ENCODE results near the gene MYD88.

MYD88 gene

DNA sequence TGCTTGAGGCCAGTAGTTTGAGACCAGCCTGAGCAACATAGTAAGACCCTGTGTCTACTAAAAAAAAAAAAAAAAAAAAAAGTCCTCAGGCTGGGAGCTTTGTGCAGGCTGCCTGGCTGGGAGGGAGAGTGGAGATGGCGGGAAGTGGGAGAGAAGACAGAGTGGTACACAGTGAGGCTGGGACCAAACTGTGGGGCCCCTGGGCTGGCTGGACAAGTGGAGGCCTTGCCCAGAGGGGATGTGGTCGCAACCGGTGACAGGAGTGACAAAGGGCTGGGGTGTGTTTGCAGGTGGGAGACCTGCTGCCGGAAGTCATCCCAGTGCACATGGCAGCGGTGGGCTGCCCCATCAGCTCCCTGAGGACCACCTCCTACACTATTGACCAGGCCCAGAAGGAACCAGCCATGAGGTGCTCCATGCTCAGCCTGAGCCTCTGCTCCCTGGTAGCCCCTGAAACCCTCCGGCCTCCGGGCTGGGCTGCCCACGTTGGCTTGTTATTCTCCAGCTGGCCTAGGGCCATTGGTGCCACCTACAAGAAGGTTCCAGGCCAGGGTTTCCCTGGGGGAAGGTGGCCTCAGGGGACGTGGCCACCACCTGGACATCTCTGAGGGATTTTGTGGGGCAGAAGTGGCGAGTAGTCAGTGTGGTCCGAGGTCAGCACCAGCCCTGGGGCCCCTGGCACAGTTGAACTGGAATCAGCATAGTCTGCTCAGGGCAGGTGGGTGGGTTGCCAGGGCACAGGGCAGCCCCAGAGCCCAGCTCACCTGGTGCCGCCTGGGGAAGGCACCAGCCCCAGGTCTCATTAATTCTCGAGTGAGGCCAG, 24.2 kb upstream of the MYD88 start:
- H3K4me3 ChIP-seq (ENCODE audit: low read depth, low read length): no peak overlapping the region
- TF ChIP-seq CTCF (IDR thresholded peaks at IDR 0.05; ENCODE audit: borderline replicate concordance, insufficient read depth, low read depth, low read length): no peak

DNA sequence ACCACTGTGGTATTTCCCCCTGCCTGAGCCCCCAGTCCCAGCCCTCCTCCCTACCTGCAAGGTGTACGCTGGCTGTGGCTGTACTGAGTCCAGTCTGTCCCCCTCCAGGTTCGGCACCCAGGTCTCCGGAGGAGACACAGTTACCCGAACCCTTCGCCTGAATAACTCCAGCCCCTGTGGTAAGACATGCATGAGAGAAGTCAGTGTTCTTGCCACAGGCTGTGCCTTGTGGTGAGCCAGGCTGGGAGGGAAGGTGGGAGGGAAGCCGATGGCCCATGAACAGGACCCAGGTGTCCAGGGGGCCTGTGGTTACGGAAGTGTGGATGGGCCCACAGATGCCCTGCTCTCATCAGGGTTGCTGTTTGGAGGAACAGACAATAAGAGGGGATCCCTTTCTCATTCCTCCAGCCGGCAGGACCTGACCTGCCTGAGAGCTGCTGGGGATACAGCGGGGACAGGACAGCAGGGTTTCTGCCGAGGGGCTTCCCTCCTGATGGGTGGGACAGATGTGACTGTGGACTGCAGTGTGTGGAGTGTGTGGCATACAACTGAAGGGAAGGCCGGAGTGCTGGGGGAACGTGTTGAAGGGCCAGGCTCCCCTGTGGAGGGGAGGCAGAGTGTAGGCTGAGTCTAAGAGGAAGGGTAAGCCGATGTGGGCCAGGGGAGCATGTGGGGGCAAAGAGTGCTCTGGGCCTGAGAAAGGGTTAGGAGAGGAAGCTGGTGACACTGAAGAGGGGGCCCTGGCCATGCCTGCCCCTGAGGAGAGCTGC, 23.4 kb upstream of the MYD88 start:
- TF ChIP-seq CTCF (IDR thresholded peaks at IDR 0.05; ENCODE audit: borderline replicate concordance, insufficient read depth, low read depth, low read length): no peak
- no peak overlapping the region for H3K4me3 ChIP-seq (ENCODE audit: low read depth, low read length)

DNA sequence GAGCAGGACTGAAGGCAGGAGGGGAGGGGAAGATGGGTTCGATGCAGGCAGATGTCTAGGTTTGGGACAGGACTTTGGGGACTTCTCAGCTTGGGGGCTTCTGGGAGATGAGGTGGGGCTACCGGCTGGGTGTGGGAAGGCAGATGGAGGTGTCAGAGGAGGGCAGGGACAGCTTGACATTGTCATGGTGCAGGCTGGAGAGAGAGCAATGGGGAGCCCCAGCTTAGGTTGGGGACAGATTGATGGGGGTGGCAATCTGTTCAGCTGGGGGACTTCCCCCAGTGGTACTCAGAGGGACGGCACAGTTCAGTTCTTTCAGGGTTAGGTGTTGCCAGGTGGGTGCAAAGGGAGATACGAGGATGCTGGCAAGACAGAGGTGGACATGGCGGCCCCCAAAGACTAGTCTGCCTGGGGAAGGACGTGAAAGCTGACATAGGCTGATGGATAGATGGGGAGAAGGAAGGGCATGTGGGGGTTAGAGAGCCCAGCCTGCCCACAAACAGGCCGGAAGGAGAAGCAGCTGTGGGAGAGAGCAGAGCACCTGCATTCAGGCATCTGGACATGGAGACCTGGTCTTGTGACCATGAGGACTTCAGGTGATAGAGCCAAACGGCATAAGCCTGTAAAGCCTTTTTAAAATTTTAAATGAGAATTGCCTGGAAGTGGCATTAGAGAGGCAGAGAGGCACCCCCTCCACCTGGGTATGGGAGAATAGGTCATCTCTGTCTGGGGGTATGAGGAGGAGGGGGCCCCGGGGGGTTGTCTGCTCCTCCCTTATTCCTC, 22.6 kb upstream of the MYD88 start:
- no peak overlapping the region for H3K4me3 ChIP-seq (ENCODE audit: low read depth, low read length)
- no peak for TF ChIP-seq CTCF (IDR thresholded peaks at IDR 0.05; ENCODE audit: borderline replicate concordance, insufficient read depth, low read depth, low read length)

DNA sequence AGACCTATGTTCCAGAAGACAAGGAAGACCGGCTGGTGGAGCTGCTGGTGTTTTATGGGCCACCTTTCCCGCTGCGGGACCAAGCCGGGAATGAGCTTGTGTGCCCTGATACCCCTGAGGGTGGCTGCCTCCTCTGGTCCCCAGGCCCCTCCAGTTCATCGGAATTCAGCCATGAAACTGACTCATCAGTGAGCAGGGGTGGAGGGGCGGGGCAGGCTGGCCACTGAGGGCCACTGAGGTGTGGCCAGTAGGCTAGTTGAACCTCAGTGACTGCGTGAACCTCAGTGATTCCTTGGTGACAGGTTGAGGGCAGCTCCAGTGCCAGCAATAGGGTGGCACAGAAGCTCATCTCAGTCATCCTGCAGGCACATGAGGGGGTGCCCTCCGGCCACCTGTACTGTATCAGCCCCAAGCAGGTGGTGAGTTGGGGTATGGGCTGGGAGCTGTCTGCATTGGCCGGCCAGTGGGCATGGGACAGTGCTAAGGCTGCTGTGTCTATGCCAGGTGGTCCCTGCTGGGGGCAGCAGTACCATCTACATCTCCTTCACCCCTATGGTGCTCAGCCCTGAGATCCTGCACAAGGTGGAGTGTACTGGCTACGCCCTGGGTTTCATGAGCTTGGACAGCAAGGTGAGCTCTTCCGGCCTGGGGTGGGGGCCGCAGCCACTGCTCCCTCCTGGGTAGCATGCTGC, 21.8 kb upstream of the MYD88 start:
- 0 out of 2 replicates have a peak, but pooled peaks have one; percentile 3 for TF ChIP-seq CTCF (IDR thresholded peaks at IDR 0.05; ENCODE audit: borderline replicate concordance, insufficient read depth, low read depth, low read length)
- no peak overlapping the region for H3K4me3 ChIP-seq (ENCODE audit: low read depth, low read length)

GRCh38 chr3:38117163-38117716, 21.2 kb upstream of the MYD88 start:
- H3K4me3 ChIP-seq (ENCODE audit: low read depth, low read length): no peak overlapping the region
- TF ChIP-seq CTCF (IDR thresholded peaks at IDR 0.05; ENCODE audit: borderline replicate concordance, insufficient read depth, low read depth, low read length): no peak

GRCh38 chr3:38117748-38118420, 20.6 kb upstream of the MYD88 start:
- TF ChIP-seq CTCF (IDR thresholded peaks at IDR 0.05; ENCODE audit: borderline replicate concordance, insufficient read depth, low read depth, low read length): peak; percentile 98
- no peak overlapping the region for H3K4me3 ChIP-seq (ENCODE audit: low read depth, low read length)
